Panc1 (cell line): Measurements from ENCODE around the gene BNIP5. TPM values are rescaled to one million over a fixed set of nuclear protein-coding genes. Genes with fewer than 3 reads are reported as not detected.

Source experiments
- ATAC-seq: fragments of 200-7000 bp; cut with Tn5 transposase; 2 replicates; pipeline ENCODE4 v1.9.1; 2020; ENCODE audit warnings: mild to moderate bottlenecking, moderate library complexity
- BruUV-seq: library from RNA; stranded (reverse); fragments of 400-500 nt; replicated peaks from 2 replicates; lab custom pipeline; 2021; lab: Mats Ljungman, UMichigan
- CTCF ChIA-PET: fragments of 300-600 bp; sonication (Branson Sonifier 250); formaldehyde crosslinking; loops from one replicate; lab custom pipeline; 2022; ENCODE audit warnings: antibody characterized with exemption; lab: Charles Lee
- POLR2A ChIA-PET: fragments of 300-600 bp; sonication (Branson Sonifier 250); formaldehyde crosslinking; loops from one replicate; lab custom pipeline; 2022; ENCODE audit warnings: antibody characterized with exemption; lab: Charles Lee
- DNase-seq: peaks from one replicate; pipeline ENCODE4 v3.0.0-alpha.2; 2010; ENCODE audit warnings: low read depth, low spot score
- H3K27ac ChIP-seq: 2 replicates; pipeline ENCODE4 v1.5.1; 2011; ENCODE audit warnings: mild to moderate bottlenecking, low read length, inconsistent platforms
- H3K27me3 ChIP-seq: fragments of 200-500 bp; sonication (Bioruptor generic); 2 replicates; pipeline ENCODE4 v1.6.0; 2014; ENCODE audit warnings: low read length, inconsistent platforms; ENCODE audit not compliant: control insufficient read depth, insufficient read depth
- H3K36me3 ChIP-seq: fragments of 200-500 bp; sonication (Bioruptor generic); 2 replicates; pipeline ENCODE4 v1.5.1; 2014; ENCODE audit warnings: inconsistent platforms, mild to moderate bottlenecking, low read length, moderate library complexity; ENCODE audit not compliant: control insufficient read depth, insufficient read depth
- H3K4me1 ChIP-seq: 2 replicates; pipeline ENCODE4 v1.5.1; 2011; ENCODE audit warnings: inconsistent platforms, mild to moderate bottlenecking, low read length, moderate library complexity; ENCODE audit not compliant: control insufficient read depth, insufficient read depth
- H3K4me3 ChIP-seq, 2 experiments: 2 replicates each; pipeline ENCODE4 v1.5.1; 2011 to 2012; ENCODE audit warnings: low read depth in 2 of 2, low read length in 2 of 2, mild to moderate bottlenecking in 2 of 2, inconsistent platforms in 1 of 2, moderate library complexity in 1 of 2
- H3K9me3 ChIP-seq: fragments of 200-500 bp; sonication (Bioruptor generic); 2 replicates; pipeline ENCODE4 v1.5.1; 2014; ENCODE audit warnings: low read depth, mild to moderate bottlenecking, inconsistent platforms, low read length, moderate library complexity; ENCODE audit not compliant: control insufficient read depth, insufficient read depth
- CTCF ChIP-seq: fragments of 450-650 bp; IDR thresholded peaks from 2 replicates; pipeline ENCODE4 v1.5.1; 2017; ENCODE audit warnings: mild to moderate bottlenecking
- POLR2AphosphoS5 ChIP-seq: IDR thresholded peaks from 2 replicates; pipeline ENCODE4 v1.6.1; 2012; ENCODE audit warnings: mild to moderate bottlenecking, low read depth, low read length, moderate library complexity
- SIN3A ChIP-seq: IDR thresholded peaks from 2 replicates; pipeline ENCODE4 v1.6.1; 2012; ENCODE audit warnings: low read depth, mild to moderate bottlenecking, low read length, moderate library complexity, borderline replicate concordance; ENCODE audit not compliant: insufficient read depth
- TCF7L2 ChIP-seq: IDR thresholded peaks from 2 replicates; pipeline ENCODE4 v1.6.1; 2011; ENCODE audit warnings: mild to moderate bottlenecking, low read depth, low read length, inconsistent platforms
- in situ Hi-C: cut with HindIII; loops from 2 replicates; pipeline ENCODE4 v1.10.0; 2016; ENCODE audit warnings: low sequenced_read_pairs, low pct_unique_long_range_greater_than_20kb
- intact Hi-C: fragments of 100-400 bp; cut with micrococcal nuclease; formaldehyde crosslinking; loops from one replicate; pipeline ENCODE4 v1.10.0; 2022; ENCODE audit not compliant: unreplicated experiment
- total RNA-seq: library from RNA; stranded (reverse); gene quantifications from one replicate; pipeline ENCODE4 v1.2.1, GENCODE V29; 2021; ENCODE audit not compliant: unreplicated experiment
- TF ChIP-seq, protein P1 (sequence below), 2 experiments: IDR thresholded peaks; 2 replicates each; pipeline ENCODE4 v1.6.1; 2011 to 2012; ENCODE audit warnings: low read depth in 2 of 2, control low read depth in 1 of 2, low read length in 1 of 2, mild to moderate bottlenecking in 1 of 2, moderate library complexity in 1 of 2; ENCODE audit not compliant: insufficient read depth in 1 of 2

Gene BNIP5
- total RNA-seq, 1 experiment from 2014 or later, result not detected

GRCh38 chr6:36381502-36382389, 45.1 kb upstream of the BNIP5 start:
- H3K9me3 ChIP-seq, result no peaks in the 10 kb centered on the region
- H3K27me3 ChIP-seq, result no peaks in the 10 kb centered on the region
- no peak for ATAC-seq
- BruUV-seq, result no TSS peak
- no peaks in the 10 kb centered on the region for H3K36me3 ChIP-seq
- DNase-seq, result no peak
- intact Hi-C loops (no loop called here), in situ Hi-C loops (no loop called here)
- ChIA-PET POLR2A (interaction anchor here (0.5 kb wide), 1 partner anchor 60 kb away, joined by 3 read pairs; no protein-coding TSS in a partner anchor), CTCF (no interaction called here)
- no peak overlapping the region for H3K4me3 ChIP-seq
- TF ChIP-seq POLR2AphosphoS5 (no peak), CTCF (no peak), TCF7L2 (no peak), SIN3A (no peak)
- TF ChIP-seq, protein P1, sequence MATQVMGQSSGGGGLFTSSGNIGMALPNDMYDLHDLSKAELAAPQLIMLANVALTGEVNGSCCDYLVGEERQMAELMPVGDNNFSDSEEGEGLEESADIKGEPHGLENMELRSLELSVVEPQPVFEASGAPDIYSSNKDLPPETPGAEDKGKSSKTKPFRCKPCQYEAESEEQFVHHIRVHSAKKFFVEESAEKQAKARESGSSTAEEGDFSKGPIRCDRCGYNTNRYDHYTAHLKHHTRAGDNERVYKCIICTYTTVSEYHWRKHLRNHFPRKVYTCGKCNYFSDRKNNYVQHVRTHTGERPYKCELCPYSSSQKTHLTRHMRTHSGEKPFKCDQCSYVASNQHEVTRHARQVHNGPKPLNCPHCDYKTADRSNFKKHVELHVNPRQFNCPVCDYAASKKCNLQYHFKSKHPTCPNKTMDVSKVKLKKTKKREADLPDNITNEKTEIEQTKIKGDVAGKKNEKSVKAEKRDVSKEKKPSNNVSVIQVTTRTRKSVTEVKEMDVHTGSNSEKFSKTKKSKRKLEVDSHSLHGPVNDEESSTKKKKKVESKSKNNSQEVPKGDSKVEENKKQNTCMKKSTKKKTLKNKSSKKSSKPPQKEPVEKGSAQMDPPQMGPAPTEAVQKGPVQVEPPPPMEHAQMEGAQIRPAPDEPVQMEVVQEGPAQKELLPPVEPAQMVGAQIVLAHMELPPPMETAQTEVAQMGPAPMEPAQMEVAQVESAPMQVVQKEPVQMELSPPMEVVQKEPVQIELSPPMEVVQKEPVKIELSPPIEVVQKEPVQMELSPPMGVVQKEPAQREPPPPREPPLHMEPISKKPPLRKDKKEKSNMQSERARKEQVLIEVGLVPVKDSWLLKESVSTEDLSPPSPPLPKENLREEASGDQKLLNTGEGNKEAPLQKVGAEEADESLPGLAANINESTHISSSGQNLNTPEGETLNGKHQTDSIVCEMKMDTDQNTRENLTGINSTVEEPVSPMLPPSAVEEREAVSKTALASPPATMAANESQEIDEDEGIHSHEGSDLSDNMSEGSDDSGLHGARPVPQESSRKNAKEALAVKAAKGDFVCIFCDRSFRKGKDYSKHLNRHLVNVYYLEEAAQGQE (IDR thresholded peaks at IDR 0.05; ENCODE audit: insufficient read depth in 1 of 2, low read depth in 2 of 2, low read length in 1 of 2), result no peak
- no peak overlapping the region for H3K27ac ChIP-seq
- no peaks in the 10 kb centered on the region for H3K4me1 ChIP-seq

- Histone ChIP-seq H3K4me1 (no peaks in the 10 kb centered on the region), H3K27ac (no peak overlapping the region), H3K4me3 (no peak overlapping the region), H3K9me3 (no peaks in the 10 kb centered on the region), H3K36me3 (no peaks in the 10 kb centered on the region), H3K27me3 (no peaks in the 10 kb centered on the region)
- ATAC-seq (no peak), DNase-seq (no peak)
- in situ Hi-C loops, result no loop called here
- no TSS peak for BruUV-seq
- intact Hi-C loops, result no loop called here
- ChIA-PET POLR2A (no interaction called here), CTCF (no interaction called here)
- TF ChIP-seq SIN3A (no peak), CTCF (no peak), POLR2AphosphoS5 (no peak), TCF7L2 (no peak)
- TF ChIP-seq, protein P1 (IDR thresholded peaks at IDR 0.05; ENCODE audit: insufficient read depth in 1 of 2, low read depth in 2 of 2, low read length in 1 of 2), result no peak
These were observed 43.5 kb upstream of the BNIP5 start for GRCh38 chr6:36380166-36380565.
